ENCODE measurements around the gene MRPS11. TPM values are rescaled to one million over a fixed set of nuclear protein-coding genes. Genes with fewer than 3 reads are reported as not detected.
"Not testable (repeated sequence)": the region's sequence is repeated elsewhere in the genome, so short reads cannot be mapped to it uniquely, and the experiment has no call there.

Gene MRPS11
- total RNA-seq, 1 donor, result 5.0 TPM

GRCh38 chr15:88497109-88497765 lies 29.7 kb downstream of the MRPS11 start:
- H3K4me3 ChIP-seq (ENCODE audit: low read length), result no peak overlapping the region
- no peaks in the 10 kb centered on the region for H3K27me3 ChIP-seq (ENCODE audit: insufficient read depth, low read length)
- H3K9me3 ChIP-seq (ENCODE audit: low read depth, low read length), result no peaks in the 10 kb centered on the region
- H3K4me1 ChIP-seq (ENCODE audit: insufficient read depth, low read length), result no peaks in the 10 kb centered on the region

- Histone ChIP-seq H3K27me3 (ENCODE audit: insufficient read depth, low read length) (no peaks in the 10 kb centered on the region), H3K4me3 (ENCODE audit: low read length) (no peak overlapping the region), H3K4me1 (ENCODE audit: insufficient read depth, low read length) (no peaks in the 10 kb centered on the region), H3K9me3 (ENCODE audit: low read depth, low read length) (no peaks in the 10 kb centered on the region)
Observed at GRCh38 chr15:88498996-88499395, 31.5 kb downstream of the MRPS11 start.

- Histone ChIP-seq H3K27me3 (ENCODE audit: insufficient read depth, low read length) (no peaks in the 10 kb centered on the region), H3K4me1 (ENCODE audit: insufficient read depth, low read length) (no peaks in the 10 kb centered on the region), H3K4me3 (ENCODE audit: low read length) (no peak overlapping the region), H3K9me3 (ENCODE audit: low read depth, low read length) (no peaks in the 10 kb centered on the region)
Observed at GRCh38 chr15:88504445-88504844, 36.9 kb downstream of the MRPS11 start.

- Histone ChIP-seq H3K9me3 (ENCODE audit: low read depth, low read length) (no peaks in the 10 kb centered on the region), H3K4me3 (ENCODE audit: low read length) (no peak overlapping the region), H3K4me1 (ENCODE audit: insufficient read depth, low read length) (no peaks in the 10 kb centered on the region), H3K27me3 (ENCODE audit: insufficient read depth, low read length) (no peaks in the 10 kb centered on the region)
Observed at GRCh38 chr15:88505721-88506120, 38.2 kb downstream of the MRPS11 start.

GRCh38 chr15:88506628-88507027 lies 39.1 kb downstream of the MRPS11 start:
- Histone ChIP-seq H3K27me3 (ENCODE audit: insufficient read depth, low read length) (no peaks in the 10 kb centered on the region), H3K4me1 (ENCODE audit: insufficient read depth, low read length) (no peaks in the 10 kb centered on the region), H3K9me3 (ENCODE audit: low read depth, low read length) (no peaks in the 10 kb centered on the region), H3K4me3 (ENCODE audit: low read length) (no peak overlapping the region)

- H3K27me3 ChIP-seq (ENCODE audit: insufficient read depth, low read length), result no peaks in the 10 kb centered on the region
- no peaks in the 10 kb centered on the region for H3K9me3 ChIP-seq (ENCODE audit: low read depth, low read length)
- no peak overlapping the region for H3K4me3 ChIP-seq (ENCODE audit: low read length)
- no peaks in the 10 kb centered on the region for H3K4me1 ChIP-seq (ENCODE audit: insufficient read depth, low read length)
Observed at GRCh38 chr15:88509321-88509720, 41.8 kb downstream of the MRPS11 start.

- no peak overlapping the region for H3K4me3 ChIP-seq (ENCODE audit: low read length)
- no peaks in the 10 kb centered on the region for H3K27me3 ChIP-seq (ENCODE audit: insufficient read depth, low read length)
- no peaks in the 10 kb centered on the region for H3K4me1 ChIP-seq (ENCODE audit: insufficient read depth, low read length)
- no peaks in the 10 kb centered on the region for H3K9me3 ChIP-seq (ENCODE audit: low read depth, low read length)
Observed at GRCh38 chr15:88509964-88510363, 42.5 kb downstream of the MRPS11 start.

GRCh38 chr15:88511161-88511560 lies 43.7 kb downstream of the MRPS11 start:
- H3K27me3 ChIP-seq (ENCODE audit: insufficient read depth, low read length), result no peaks in the 10 kb centered on the region
- no peaks in the 10 kb centered on the region for H3K4me1 ChIP-seq (ENCODE audit: insufficient read depth, low read length)
- no peak overlapping the region for H3K4me3 ChIP-seq (ENCODE audit: low read length)
- H3K9me3 ChIP-seq (ENCODE audit: low read depth, low read length), result no peaks in the 10 kb centered on the region

GRCh38 chr15:88512078-88512477 lies 44.6 kb downstream of the MRPS11 start:
- H3K4me3 ChIP-seq (ENCODE audit: low read length), result no peak overlapping the region
- no peaks in the 10 kb centered on the region for H3K27me3 ChIP-seq (ENCODE audit: insufficient read depth, low read length)
- H3K4me1 ChIP-seq (ENCODE audit: insufficient read depth, low read length), result no peaks in the 10 kb centered on the region
- no peaks in the 10 kb centered on the region for H3K9me3 ChIP-seq (ENCODE audit: low read depth, low read length)

GRCh38 chr15:88512601-88513000 lies 45.1 kb downstream of the MRPS11 start:
- Histone ChIP-seq H3K4me1 (ENCODE audit: insufficient read depth, low read length) (no peaks in the 10 kb centered on the region), H3K27me3 (ENCODE audit: insufficient read depth, low read length) (no peaks in the 10 kb centered on the region), H3K4me3 (ENCODE audit: low read length) (no peak overlapping the region), H3K9me3 (ENCODE audit: low read depth, low read length) (no peaks in the 10 kb centered on the region)

- H3K9me3 ChIP-seq (ENCODE audit: low read depth, low read length), result no peaks in the 10 kb centered on the region
- no peaks in the 10 kb centered on the region for H3K4me1 ChIP-seq (ENCODE audit: insufficient read depth, low read length)
- H3K4me3 ChIP-seq (ENCODE audit: low read length), result no peak overlapping the region
- H3K27me3 ChIP-seq (ENCODE audit: insufficient read depth, low read length), result no peaks in the 10 kb centered on the region
Observed at GRCh38 chr15:88513195-88513594, 45.7 kb downstream of the MRPS11 start.

- Histone ChIP-seq H3K9me3 (ENCODE audit: low read depth, low read length) (no peaks in the 10 kb centered on the region), H3K4me1 (ENCODE audit: insufficient read depth, low read length) (no peaks in the 10 kb centered on the region), H3K4me3 (ENCODE audit: low read length) (no peak overlapping the region), H3K27me3 (ENCODE audit: insufficient read depth, low read length) (no peaks in the 10 kb centered on the region)
Observed at GRCh38 chr15:88518903-88519302, 51.4 kb downstream of the MRPS11 start.

GRCh38 chr15:88524094-88524493 lies 56.6 kb downstream of the MRPS11 start:
- not testable (repeated sequence) for H3K4me1 ChIP-seq (ENCODE audit: insufficient read depth, low read length); H3K4me3 ChIP-seq (ENCODE audit: low read length)

GRCh38 chr15:88525418-88525817 lies 57.9 kb downstream of the MRPS11 start:
- Histone ChIP-seq H3K4me3 (ENCODE audit: low read length) (no peak overlapping the region), H3K27me3 (ENCODE audit: insufficient read depth, low read length) (no peaks in the 10 kb centered on the region), H3K9me3 (ENCODE audit: low read depth, low read length) (no peaks in the 10 kb centered on the region), H3K4me1 (ENCODE audit: insufficient read depth, low read length) (no peaks in the 10 kb centered on the region)

More at GRCh38 chr15:88524094-88524493, 56.6 kb downstream of the MRPS11 start:
- H3K27me3 ChIP-seq (ENCODE audit: insufficient read depth, low read length); H3K9me3 ChIP-seq (ENCODE audit: low read depth, low read length): not testable (repeated sequence)

GRCh38 chr15:88526247-88526879 lies 58.9 kb downstream of the MRPS11 start:
- Histone ChIP-seq H3K4me3 (ENCODE audit: low read length) (no peak overlapping the region), H3K27me3 (ENCODE audit: insufficient read depth, low read length) (no peaks in the 10 kb centered on the region)

GRCh38 chr15:88529021-88529630 lies 61.6 kb downstream of the MRPS11 start:
- Histone ChIP-seq H3K27me3 (ENCODE audit: insufficient read depth, low read length) (no peaks in the 10 kb centered on the region), H3K4me1 (ENCODE audit: insufficient read depth, low read length) (no peaks in the 10 kb centered on the region), H3K4me3 (ENCODE audit: low read length) (no peak overlapping the region), H3K9me3 (ENCODE audit: low read depth, low read length) (no peaks in the 10 kb centered on the region)

More at GRCh38 chr15:88526247-88526879, 58.9 kb downstream of the MRPS11 start:
- Histone ChIP-seq H3K4me1 (ENCODE audit: insufficient read depth, low read length) (no peaks in the 10 kb centered on the region), H3K9me3 (ENCODE audit: low read depth, low read length) (no peaks in the 10 kb centered on the region)

Measured in mononuclear cell (primary cell).